Stimulated activated CD8-positive, alpha-beta memory T cell treated with anti-CD3 and anti-CD28 coated beads, Interleukin-4, amount 100 ng/mL, for 4 hours (primary cell): ENCODE data around the gene MXI1.

Source experiments
- DNase-seq, 2 donors: peaks; one replicate each; pipeline ENCODE4 v3.0.0-alpha.2; 2020; ENCODE audit warnings: low read depth in 2 of 2, low spot score in 1 of 2

MXI1 gene

GRCh38 chr10:110207011-110207804 lies at the start of gene MXI1:
MXI1 (plus strand) TSS chr10:110207605; CDS start chr10:110207809, 204 bp downstream.
- DNase-seq, result no peak

DNA sequence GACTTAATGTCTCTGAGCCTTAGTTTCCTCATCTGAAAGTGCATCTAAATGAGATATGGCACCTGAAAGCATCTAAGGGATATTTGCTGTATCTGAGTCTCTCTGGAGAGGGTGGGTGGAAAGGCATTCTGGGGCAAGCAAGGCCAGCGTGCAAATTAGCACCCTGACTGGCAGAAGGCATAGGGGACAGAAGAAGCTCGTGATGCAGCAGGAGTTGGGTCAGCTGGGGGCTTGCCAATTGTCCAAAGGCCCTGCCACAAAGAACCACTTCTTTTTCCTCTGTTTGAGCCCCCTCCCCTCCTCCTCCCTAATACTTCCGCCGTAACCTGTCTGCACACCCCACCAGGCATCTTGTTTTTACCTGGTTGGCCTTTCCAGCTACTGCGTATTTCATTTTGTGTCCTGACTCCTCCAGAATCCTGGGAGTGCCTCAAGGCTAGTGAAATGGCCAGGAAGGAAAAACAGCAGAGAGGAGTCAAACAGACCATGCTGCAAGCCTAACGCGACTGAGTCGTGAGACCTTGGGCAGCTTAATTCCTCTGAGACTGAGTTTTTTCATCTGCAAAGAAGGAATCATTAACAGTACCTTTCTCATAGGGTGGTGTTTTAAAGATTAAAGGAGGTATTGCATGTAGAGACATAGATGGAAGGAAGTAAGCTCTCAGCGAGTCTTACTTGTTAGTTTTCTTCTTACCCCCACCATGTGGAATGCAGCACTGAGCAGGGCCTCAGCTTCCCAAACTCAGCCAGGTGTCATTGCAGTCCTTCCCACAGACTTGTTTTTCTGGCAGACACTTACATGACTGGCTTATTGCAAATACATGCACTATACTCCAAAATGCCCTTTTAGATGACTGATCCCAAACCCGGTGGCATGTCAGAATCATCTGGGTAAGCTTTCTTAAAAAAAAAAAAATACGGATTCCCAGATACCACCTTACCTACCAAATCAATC lies 49.1 kb upstream of the MXI1 start:
- no peak for DNase-seq

DNA sequence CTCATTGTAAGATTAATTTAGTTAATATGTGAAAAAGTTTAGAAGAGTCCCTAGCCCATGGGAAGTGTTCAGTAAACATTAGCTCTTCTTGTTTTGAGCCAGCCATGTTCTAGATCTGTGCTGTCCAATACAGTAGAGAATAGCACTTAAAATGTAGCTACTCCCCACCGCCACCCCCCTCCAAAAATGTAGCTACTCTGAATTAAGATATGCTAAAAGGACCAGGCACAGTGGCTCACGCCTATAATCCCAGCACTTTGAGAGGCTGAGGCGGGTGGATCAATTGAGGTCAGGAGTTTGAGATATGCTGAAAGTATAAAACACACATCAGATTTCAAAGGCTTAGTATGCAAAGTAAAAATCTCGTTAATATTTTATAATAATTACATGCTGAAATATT lies 47.3 kb upstream of the MXI1 start:
- DNase-seq, result no peak

GRCh38 chr10:110160522-110160921 lies 46.9 kb upstream of the MXI1 start:
- no peak for DNase-seq

DNA sequence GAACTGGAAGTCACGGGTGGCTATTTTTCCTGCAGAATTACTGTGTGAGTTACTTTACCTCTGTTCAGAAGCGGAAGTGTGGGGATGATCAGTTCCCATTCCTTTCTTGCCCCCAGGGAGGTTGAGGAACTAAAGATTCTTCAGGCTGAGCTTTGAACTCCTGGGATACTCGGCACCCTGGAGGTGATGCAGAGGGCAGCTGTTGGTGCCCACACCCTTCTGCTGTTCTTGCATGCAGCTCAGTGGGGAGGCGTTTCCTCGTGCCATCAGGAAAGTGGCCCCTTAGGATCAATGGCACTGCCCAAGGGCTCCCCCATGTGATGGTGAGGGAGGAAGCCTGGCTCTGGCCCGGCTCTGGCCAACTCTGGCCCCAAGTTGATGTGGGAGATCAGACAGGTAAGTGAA lies 44.7 kb upstream of the MXI1 start:
- DNase-seq, result no peak

GRCh38 chr10:110163192-110163773 lies 44.1 kb upstream of the MXI1 start:
- DNase-seq, result no peak

DNA sequence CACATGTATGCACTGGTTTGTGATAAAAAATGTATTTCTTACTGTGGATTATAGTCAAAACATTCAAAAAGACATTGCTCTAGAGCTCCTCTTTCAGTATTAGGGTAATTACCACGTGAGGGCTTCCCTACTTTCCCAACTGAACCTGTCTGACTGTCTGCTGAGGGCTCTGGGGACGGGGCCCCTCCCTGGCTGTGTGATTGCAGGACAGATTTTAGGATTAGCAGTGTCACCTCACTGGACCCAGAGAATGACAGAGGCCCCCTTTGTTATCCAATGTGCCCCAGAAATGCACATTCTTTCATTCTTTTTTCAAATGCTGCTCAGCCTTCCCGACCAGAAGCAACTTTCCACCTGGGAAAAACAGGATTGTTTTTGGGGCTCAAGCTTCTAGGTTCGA lies 43.6 kb upstream of the MXI1 start:
- no peak for DNase-seq

- DNase-seq, result no peak
These were observed 42.2 kb upstream of the MXI1 start for GRCh38 chr10:110165239-110165638.

- DNase-seq, result no peak
These were observed 40.3 kb upstream of the MXI1 start for GRCh38 chr10:110167149-110167548.

DNA sequence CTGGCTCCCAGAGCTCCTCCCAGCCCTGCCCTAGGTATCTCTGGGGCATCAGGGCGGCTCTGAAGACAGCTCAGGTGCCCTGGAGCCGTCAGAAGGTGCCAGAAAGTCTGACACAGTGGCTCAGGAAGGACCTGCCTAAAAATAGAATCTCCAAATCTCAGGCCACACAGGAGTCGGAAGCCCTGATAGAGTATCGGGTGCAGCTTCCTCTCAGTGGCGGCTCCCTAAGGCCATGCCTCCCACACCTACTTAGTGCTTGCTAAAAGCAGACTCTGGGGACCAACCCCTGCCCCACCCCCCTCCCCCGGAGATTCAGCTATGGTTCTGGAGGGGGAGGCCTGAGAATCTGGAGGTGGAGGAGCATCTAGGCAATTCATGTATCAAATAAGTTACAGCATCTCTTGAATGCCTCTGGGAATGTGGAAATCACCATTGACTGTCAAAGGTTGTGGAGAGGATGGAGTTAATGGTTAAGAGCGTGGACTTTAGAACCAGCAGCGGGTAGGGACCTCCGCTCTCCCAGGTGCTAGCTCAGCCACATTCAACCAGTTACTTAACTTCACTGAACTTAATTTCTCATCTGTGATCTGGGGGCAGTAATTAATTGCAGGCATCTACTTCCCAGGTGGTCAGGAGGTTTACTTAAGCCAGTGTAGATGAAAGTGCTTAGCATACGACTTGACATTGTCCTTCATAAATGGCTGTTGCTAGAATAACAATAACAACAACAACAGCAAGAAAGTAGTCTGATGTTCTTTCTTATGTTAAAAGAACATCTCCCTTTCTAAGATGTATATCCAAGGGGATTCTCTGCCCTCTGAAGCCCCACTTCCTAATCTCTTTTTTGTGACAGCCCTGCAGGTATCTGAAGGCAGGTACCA lies 38.6 kb upstream of the MXI1 start:
- no peak for DNase-seq

DNA sequence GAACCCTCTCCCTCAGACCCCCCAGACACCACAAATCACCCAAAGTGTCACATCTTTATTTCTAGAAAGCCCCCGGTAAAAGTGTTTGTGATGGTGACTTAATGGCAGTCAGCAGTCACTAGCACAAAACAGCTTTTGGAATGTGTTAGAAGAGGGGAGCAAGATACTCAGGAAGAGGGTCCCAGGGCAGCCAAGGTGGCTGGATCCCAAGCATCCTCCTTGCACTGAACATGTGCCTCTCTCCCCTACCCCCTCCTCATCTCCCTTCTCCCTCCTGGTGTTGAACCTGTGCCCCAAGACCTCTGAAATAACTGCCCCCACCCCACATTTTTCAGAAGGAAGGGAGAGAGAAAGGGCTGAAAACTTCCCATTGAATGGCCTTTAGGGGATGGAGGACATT lies 37.8 kb upstream of the MXI1 start:
- DNase-seq, result no peak

GRCh38 chr10:110170142-110170971 lies 37.0 kb upstream of the MXI1 start:
- no peak for DNase-seq

- no peak for DNase-seq
These were observed 36.4 kb upstream of the MXI1 start for GRCh38 chr10:110171032-110171431.

DNA sequence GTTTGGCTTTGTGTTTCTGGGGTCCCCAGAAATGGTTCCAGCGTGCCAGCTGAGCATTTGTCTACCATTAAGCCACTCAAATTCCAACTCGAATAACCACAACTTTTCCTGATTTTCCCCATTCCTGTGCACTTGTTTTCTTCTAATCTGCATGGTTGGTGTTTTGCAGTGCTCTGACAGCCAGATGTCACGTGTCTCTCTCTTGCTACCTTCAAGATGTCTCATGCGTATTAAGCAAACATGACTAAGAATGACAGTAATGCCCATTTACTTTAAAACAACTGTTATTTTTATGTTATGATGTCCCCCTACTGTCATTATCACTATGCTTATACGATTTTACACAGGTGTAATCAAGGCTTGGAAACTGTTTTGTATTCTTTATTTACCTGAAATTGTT lies 35.2 kb upstream of the MXI1 start:
- DNase-seq, result no peak

DNA sequence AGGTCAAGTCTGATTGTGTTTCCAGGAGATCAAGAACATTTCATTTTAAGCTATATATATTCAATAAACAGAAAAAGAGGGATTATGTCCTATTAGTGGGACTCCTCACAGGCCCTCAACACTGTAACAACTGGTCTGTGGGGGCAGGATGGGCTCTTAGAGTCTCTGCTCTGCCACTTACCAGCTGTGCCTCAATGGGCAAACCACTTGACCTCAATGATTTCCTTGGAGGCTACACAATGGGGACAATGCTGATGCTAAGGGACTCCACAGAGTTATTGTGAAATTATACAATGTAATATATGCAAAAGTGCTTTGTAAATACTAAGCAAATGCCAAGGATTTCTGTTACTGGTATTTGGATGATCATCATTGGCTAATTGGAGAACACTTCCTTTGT lies 33.2 kb upstream of the MXI1 start:
- DNase-seq, result no peak

GRCh38 chr10:110174816-110175215 lies 32.6 kb upstream of the MXI1 start:
- DNase-seq, result no peak

DNA sequence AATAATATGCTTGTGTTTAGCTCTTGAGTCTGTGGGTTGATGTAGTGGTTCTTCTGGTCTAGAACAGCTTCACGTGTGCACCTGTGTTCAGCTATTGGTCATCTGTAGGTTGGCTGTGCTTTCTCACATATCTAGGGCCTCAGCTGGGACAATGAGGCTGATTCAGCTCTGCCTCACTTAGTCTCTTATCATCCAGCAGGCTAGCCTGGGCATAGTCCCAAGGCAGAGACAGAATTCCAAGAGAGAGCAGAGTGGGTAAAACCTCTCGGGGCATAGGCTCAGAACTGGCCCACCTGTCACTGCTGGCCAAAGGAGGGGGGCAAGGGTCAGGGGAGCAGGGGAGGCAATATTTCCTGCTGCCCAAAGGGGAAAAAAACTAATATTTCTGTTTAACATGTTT lies 32.0 kb upstream of the MXI1 start:
- no peak for DNase-seq

DNA sequence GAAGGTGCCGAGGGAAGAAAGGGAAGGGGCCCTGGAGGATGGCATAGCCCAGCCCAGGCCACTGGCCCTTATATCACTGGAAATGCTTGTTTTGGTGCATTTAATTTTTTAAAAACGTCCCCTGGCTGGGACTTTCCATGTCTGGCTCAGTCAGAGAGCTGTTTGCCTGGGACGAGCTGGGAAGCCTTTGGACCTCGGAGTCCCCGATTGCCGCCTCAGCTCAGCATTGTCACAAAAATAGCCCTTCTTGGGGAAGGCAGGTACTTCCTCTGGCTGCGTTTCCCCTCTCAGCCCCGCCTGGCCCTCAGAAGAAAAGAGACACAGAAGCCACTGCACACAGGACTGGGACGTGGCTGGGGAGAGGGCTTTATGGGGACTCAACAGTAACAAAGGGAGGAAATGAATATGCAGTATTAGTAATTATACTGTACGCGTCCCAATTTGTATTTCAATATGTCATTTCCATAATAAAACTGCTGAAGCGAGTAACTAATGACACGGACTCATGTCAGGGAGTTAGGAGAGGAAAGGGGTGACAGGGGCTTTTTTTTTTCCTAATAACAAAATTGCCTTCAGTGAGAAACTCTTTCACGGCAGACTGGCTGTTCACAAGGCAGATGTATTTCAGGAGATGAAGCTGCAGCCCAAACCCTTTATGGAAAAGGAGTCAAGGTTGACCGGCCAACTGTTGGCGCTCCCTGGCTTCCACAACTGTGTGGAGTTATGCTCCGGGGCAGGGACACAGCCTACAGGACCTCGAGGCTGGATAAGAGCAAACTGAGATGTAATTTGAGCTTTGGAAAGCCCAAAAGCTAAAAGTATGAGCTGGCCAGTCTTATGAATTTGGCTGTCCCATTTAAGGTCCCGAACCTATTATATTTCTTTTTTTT lies 31.0 kb upstream of the MXI1 start:
- no peak for DNase-seq

DNA sequence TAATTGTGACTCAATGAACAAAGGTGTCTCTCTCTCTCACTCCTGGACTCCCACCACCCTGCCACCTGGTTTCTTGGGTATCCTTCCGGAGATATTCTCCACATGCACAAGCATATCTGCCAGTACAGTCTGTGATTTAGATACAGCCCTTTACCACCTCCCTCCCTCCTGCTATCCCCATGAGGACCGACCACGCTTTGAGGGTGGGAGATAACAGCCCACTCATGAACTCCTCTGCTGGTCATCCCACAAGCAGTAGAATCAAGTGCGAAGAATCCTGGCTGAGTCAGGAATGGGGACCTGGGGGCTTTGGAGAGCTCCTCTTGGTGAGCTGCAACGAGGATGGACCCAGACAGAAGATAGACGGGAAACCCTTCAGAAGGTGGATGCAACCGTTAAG lies 28.2 kb upstream of the MXI1 start:
- DNase-seq, result no peak
